HG02642 (cell line): ENCODE data around the gene PCDHA6.
"Not testable (repeated sequence)": the region's sequence is repeated elsewhere in the genome, so short reads cannot be mapped to it uniquely, and the experiment has no call there.

Experiments used
- ATAC-seq: cut with Tn5 transposase; IDR thresholded peaks from one replicate; pipeline ENCODE4 v1.9.1; 2021; ENCODE audit warnings: mild to moderate bottlenecking; ENCODE audit not compliant: unreplicated experiment, poor library complexity

Gene PCDHA6

DNA sequence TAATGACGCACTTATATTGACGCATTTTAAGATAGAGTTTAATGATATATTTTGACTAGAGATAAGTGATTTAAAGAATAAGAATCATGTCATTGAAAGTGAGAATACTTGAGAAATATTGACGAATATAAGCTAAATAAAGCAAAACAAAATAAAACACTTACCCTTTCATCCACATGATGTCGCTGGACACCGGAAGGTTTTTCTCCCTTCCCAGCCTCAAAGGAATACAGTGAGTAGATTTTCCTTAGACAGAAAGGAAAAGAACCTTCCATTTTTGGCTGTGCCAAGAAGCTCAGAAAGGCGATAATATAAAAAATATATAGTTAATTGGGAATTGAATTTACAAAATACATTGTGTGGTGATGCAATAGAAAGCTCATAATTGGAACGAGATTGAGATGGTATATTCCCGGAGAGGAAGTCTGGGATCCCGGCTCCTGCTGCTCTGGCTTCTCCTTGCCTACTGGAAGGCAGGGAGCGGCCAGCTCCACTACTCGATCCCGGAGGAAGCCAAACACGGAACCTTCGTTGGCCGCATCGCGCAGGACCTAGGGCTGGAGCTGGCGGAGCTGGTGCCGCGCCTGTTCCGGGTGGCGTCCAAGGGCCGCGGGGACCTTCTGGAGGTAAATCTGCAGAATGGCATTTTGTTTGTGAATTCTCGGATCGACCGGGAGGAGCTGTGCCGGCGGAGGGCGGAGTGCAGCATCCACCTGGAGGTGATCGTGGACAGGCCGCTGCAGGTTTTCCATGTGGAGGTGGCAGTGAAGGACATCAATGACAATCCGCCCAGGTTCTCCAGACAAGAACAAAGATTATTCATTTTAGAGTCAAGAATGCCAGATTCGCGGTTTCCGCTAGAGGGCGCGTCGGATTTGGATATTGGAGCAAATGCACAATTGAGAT is 6.1 kb upstream of the PCDHA6 start, which contains the start of gene PCDHA5:
Gene PCDHA5, plus strand, starts transcription at position 239 of the 906 bp plus-strand sequence.
- ATAC-seq, result no peak

DNA sequence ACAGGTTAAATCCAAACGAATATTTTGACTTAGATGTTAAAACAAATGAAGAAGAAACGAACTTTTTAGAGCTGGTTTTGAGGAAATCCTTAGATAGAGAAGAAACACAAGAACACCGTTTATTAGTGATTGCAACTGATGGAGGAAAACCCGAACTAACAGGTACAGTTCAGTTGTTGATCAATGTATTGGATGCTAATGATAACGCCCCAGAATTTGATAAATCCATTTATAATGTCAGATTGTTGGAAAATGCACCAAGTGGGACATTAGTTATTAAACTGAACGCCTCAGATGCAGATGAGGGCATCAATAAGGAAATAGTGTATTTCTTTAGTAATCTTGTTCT is 5.5 kb upstream of the PCDHA6 start:
- ATAC-seq, result no peak

DNA sequence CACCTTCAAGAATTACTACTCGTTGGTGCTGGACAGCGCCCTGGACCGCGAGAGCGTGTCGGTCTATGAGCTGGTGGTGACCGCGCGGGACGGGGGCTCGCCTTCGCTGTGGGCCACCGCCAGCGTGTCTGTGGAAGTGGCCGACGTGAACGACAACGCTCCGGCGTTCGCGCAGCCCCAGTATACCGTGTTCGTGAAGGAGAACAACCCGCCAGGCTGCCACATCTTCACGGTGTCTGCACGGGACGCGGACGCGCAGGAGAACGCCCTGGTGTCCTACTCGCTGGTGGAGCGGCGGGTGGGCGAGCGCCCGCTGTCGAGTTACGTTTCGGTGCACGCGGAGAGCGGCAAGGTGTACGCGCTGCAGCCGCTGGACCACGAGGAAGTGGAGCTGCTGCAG is 4.8 kb upstream of the PCDHA6 start:
- ATAC-seq, result not testable (repeated sequence)

DNA sequence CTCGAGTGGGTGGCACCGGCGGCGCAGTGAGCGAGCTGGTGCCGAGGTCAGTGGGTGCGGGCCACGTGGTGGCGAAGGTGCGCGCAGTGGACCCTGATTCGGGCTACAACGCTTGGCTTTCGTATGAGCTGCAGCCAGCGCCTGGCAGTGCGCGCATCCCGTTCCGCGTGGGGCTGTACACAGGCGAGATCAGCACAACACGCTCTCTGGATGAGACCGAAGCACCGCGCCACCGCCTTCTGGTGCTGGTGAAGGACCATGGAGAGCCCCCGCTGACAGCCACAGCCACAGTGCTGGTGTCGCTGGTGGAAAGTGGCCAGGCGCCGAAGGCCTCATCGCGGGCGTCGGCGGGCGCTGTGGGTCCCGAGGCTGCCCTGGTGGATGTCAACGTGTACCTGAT is 4.3 kb upstream of the PCDHA6 start:
- no peak for ATAC-seq

DNA sequence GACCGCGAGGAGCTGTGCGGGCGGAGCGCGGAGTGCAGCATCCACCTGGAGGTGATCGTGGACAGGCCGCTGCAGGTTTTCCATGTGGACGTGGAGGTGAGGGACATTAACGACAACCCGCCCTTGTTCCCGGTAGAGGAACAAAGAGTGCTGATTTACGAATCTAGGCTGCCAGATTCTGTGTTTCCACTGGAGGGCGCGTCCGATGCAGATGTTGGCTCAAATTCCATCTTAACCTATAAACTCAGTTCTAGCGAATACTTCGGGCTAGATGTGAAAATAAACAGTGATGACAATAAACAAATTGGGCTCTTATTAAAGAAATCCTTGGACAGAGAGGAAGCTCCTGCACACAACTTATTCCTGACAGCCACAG is 590 bp downstream of the PCDHA6 start:
- ATAC-seq, result no peak

DNA sequence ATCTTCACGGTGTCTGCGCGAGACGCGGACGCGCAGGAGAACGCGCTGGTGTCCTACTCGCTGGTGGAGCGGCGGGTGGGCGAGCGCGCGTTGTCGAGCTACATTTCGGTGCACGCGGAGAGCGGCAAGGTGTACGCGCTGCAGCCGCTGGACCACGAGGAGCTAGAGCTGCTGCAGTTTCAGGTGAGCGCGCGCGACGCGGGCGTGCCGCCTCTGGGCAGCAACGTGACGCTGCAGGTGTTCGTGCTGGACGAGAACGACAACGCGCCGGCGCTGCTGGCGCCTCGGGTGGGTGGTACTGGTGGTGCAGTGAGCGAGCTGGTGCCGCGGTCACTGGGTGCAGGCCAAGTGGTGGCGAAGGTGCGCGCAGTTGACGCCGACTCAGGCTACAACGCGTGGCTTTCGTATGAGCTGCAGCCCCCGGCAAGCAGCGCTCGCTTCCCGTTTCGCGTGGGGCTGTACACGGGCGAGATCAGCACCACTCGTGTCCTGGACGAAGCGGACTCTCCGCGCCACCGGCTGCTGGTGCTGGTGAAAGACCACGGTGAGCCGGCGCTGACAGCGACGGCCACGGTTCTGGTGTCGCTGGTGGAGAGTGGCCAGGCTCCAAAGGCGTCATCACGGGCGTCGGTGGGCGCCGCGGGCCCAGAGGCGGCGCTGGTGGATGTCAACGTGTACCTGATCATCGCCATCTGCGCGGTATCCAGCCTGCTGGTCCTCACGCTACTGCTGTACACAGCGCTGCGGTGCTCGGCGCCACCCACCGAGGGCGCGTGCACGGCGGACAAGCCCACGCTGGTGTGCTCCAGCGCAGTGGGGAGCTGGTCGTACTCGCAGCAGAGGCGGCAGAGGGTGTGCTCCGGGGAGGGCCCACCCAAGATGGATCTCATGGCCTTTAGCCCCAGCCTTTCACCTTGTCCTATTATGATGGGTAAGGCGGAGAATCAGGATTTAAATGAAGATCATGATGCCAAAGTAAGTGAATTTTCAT is 2.0 kb downstream of the PCDHA6 start:
- not testable (repeated sequence) for ATAC-seq

DNA sequence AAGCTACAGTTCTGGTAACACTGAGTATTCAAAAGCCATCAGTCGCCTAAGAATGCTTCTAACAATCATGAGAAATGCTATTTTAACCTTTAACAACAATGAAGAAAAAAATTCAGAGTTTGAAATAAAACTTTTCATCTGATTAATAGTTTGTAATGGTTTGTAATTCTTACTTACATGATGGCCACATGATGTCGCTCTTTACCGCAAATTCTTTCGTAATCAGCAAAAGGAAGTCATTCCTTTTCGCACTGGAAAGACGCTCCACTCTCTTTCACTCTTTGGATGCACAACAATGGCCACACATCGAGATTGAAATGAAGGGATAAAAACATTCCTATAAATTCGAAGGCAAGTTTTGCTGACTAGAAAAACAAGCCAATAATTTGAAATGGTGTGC is 6.2 kb downstream of the PCDHA6 start, which contains the start of gene PCDHA7:
Gene PCDHA7, plus strand, starts transcription at position 277 of the 400 bp plus-strand sequence. Its CDS starts 115 bp downstream, at position 392.
- no peak for ATAC-seq

DNA sequence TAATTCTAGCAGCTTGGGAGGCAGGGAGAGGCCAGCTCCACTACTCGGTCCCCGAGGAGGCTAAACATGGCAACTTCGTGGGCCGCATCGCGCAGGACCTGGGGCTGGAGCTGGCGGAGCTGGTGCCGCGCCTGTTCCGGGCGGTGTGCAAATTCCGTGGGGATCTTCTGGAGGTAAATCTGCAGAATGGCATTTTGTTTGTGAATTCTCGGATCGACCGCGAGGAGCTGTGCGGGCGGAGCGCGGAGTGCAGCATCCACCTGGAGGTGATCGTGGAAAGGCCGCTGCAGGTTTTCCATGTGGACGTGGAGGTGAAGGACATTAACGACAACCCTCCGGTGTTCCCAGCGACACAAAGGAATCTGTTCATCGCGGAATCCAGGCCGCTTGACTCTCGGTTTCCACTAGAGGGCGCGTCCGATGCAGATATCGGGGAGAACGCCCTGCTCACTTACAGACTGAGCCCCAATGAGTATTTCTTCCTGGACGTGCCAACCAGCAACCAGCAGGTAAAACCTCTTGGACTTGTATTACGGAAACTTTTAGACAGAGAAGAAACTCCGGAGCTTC is 6.8 kb downstream of the PCDHA6 start:
- not testable (repeated sequence) for ATAC-seq

DNA sequence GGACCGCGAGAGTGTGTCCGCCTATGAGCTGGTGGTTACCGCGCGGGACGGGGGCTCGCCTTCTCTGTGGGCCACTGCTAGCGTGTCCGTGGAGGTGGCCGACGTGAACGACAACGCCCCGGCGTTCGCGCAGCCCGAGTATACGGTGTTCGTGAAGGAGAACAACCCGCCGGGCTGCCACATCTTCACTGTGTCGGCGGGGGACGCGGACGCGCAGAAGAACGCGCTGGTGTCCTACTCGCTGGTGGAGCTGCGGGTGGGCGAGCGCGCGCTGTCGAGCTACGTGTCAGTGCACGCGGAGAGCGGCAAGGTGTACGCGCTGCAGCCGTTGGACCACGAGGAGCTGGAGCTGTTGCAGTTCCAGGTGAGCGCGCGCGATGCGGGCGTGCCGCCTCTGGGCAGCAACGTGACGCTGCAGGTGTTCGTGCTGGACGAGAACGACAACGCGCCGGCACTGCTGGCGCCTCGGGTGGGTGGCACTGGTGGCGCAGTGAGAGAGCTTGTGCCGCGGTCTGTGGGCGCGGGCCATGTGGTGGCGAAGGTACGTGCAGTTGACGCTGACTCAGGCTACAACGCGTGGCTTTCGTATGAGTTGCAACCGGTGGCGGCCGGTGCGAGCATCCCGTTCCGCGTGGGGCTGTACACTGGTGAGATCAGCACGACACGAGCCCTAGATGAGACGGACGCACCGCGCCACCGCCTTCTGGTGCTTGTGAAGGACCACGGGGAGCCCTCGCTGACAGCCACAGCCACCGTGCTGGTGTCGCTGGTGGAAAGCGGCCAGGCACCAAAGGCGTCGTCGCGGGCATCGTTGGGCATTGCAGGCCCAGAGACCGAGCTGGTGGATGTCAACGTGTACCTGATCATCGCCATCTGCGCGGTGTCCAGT is 8.1 kb downstream of the PCDHA6 start:
- no peak for ATAC-seq

DNA sequence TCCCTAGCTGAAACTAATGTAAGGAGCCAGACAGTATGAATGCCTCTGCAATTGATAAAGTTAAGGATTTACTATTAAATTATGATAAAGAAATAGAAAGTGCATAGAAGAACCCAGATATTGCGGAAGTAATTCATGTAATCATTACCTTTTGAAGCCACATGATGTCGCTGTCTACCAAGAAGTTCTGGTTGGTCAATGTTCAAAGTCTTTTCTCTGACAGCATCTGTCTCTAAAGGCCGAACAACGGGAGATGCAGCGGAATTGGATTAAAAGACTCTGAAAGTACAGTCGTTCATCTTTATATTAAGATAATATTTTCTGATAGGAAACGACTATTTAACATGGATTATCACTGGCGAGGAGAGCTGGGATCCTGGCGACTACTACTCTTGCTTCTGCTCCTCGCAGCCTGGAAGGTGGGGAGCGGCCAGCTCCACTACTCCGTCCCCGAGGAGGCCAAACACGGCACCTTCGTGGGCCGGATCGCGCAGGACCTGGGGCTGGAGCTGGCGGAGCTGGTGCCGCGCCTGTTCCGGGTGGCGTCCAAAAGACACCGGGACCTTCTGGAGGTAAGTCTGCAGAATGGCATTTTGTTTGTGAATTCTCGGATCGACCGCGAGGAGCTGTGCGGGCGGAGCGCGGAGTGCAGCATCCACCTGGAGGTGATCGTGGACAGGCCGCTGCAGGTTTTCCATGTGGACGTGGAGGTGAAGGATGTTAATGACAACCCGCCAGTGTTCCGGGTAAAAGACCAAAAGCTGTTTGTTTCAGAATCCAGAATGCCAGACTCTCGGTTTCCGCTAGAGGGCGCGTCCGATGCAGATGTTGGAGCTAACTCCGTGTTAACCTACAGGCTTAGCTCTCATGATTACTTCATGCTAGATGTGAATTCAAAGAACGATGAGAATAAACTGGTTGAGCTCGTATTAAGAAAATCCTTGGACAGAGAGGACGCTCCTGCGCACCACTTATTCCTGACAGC is 13.5 kb downstream of the PCDHA6 start, which contains the start of gene PCDHA8:
Gene PCDHA8, plus strand, starts transcription at position 210 of the 985 bp plus-strand sequence. Its CDS starts 135 bp downstream, at position 345.
- ATAC-seq, result no peak

DNA sequence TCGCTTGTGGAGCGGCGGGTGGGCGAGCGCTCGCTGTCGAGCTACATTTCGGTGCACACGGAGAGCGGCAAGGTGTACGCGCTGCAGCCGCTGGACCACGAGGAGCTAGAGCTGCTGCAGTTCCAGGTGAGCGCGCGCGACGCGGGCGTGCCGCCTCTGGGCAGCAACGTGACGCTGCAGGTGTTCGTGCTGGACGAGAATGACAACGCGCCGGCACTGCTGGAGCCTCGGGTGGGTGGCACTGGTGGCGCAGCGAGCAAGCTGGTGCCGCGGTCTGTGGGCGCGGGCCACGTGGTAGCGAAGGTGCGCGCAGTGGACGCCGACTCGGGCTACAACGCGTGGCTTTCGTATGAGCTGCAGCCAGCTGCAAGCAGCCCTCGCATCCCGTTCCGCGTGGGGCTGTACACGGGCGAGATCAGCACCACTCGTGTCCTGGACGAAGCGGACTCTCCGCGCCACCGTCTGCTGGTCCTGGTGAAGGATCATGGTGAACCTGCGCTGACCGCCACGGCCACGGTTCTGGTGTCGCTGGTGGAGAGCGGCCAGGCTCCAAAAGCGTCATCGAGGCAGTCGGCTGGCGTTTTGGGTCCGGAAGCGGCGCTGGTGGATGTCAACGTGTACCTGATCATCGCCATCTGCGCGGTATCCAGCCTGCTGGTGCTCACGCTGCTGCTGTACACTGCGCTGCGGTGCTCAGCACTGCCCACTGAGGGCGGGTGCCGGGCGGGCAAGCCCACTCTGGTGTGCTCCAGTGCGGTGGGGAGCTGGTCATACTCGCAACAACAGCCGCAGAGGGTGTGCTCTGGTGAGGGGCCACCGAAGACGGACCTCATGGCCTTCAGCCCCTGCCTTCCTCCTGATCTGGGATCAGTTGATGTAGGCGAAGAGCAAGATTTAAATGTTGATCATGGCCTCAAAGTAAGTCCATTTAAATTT is 15.3 kb downstream of the PCDHA6 start:
- no peak for ATAC-seq

DNA sequence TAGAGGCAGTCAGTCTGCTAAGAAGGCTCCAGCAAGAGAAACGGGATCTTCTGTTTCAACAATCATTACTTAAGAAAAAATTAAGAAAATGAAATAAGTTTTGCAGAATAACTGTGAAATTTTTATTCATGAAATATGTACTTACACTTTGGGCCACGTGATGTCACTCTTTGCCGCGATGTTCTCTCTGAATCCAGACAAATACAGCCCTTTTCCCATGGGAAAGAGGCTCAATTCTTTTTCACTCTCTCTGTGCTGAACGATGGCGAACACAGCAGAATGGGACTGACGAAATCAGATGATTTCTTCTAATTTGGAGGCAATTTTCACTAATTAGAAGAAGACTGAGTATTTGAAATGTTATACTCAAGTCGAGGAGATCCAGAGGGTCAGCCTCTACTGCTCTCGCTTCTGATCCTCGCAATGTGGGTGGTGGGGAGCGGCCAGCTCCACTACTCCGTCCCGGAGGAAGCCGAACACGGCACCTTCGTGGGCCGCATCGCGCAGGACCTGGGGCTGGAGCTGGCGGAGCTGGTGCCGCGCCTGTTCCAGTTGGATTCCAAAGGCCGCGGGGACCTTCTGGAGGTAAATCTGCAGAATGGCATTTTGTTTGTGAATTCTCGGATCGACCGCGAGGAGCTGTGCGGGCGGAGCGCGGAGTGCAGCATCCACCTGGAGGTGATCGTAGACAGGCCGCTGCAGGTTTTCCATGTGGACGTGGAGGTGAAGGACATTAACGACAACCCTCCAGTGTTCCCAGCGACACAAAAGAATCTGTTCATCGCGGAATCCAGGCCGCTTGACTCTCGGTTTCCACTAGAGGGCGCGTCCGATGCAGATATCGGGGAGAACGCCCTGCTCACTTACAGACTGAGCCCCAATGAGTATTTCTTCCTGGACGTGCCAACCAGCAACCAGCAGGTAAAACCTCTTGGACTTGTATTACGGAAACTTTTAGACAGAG is 20.7 kb downstream of the PCDHA6 start, which contains the start of gene PCDHA9:
Gene PCDHA9, plus strand, starts transcription at position 244 of the 964 bp plus-strand sequence. Its CDS starts 114 bp downstream, at position 358.
- not testable (repeated sequence) for ATAC-seq

DNA sequence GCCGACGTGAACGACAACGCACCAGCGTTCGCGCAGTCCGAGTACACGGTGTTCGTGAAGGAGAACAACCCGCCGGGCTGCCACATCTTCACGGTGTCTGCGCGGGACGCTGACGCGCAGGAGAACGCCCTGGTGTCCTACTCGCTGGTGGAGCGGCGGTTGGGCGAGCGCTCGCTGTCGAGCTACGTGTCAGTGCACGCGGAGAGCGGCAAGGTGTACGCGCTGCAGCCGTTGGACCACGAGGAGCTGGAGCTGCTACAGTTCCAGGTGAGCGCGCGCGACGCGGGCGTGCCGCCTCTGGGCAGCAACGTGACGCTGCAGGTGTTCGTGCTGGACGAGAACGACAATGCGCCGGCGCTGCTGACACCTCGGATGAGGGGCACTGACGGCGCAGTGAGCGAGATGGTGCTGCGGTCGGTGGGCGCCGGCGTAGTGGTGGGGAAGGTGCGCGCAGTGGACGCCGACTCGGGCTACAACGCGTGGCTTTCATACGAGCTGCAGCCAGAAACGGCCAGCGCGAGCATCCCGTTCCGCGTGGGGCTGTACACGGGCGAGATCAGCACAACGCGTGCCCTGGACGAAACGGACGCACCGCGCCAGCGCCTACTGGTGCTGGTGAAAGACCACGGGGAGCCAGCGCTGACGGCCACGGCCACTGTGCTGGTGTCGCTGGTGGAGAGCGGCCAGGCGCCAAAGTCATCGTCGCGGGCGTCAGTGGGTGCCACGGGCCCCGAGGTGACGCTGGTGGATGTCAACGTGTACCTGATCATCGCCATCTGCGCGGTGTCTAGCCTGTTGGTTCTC is 22.3 kb downstream of the PCDHA6 start:
- ATAC-seq, result not testable (repeated sequence)

DNA sequence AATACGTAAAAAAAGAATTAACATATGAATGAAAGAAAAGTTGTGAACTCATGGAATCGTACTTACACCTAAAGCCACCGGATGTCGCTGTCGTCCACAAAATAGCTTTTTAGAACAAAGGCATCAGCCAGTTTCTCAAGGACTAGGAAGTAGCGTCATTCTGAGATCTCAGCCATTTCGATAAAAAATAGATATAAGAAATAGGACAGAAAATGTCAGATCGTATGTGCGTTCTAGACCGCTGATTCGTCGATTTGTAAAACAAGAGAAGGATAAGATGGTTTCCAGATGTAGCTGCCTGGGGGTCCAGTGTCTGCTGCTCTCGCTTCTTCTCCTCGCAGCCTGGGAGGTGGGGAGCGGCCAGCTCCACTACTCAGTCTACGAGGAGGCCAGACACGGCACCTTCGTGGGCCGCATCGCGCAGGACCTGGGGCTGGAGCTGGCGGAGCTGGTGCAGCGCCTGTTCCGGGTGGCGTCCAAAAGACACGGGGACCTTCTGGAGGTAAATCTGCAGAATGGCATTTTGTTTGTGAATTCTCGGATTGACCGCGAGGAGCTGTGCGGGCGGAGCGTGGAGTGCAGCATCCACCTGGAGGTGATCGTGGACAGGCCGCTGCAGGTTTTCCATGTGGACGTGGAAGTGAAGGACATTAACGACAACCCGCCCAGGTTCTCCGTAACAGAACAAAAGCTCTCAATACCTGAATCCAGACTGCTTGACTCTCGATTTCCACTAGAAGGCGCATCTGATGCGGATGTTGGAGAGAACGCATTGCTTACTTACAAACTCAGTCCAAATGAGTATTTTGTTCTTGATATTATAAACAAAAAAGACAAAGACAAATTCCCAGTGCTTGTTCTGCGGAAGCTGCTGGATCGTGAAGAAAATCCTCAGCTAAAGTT is 28.3 kb downstream of the PCDHA6 start, which contains the start of gene PCDHA10:
Gene PCDHA10, plus strand, starts transcription at position 126 of the 903 bp plus-strand sequence. Its CDS starts 152 bp downstream, at position 278.
- ATAC-seq, result no peak
